ENCODE measurements around the gene TBPL1.
"Not testable (repeated sequence)": the region's sequence is repeated elsewhere in the genome, so short reads cannot be mapped to it uniquely, and the experiment has no call there.

Gene TBPL1

GRCh38 chr6:133961831-133962230 is 8.8 kb downstream of the TBPL1 start:
- no peak for TF ChIP-seq CTCF (IDR thresholded peaks at IDR 0.05; ENCODE audit: low read depth, low read length)
- H3K4me3 ChIP-seq (ENCODE audit: low read depth, low read length) = no peak overlapping the region

- no peak for TF ChIP-seq CTCF (IDR thresholded peaks at IDR 0.05; ENCODE audit: low read depth, low read length)
- H3K4me3 ChIP-seq (ENCODE audit: low read depth, low read length) = no peak overlapping the region
Observed at GRCh38 chr6:133964052-133964451, 11.0 kb downstream of the TBPL1 start.

GRCh38 chr6:133964702-133965101 is 11.7 kb downstream of the TBPL1 start:
- H3K4me3 ChIP-seq (ENCODE audit: low read depth, low read length) = no peak overlapping the region
- no peak for TF ChIP-seq CTCF (IDR thresholded peaks at IDR 0.05; ENCODE audit: low read depth, low read length)

- H3K4me3 ChIP-seq (ENCODE audit: low read depth, low read length) = no peak overlapping the region
- TF ChIP-seq CTCF (IDR thresholded peaks at IDR 0.05; ENCODE audit: low read depth, low read length) = no peak
Observed at GRCh38 chr6:133965817-133966360, 12.9 kb downstream of the TBPL1 start.

- no peak overlapping the region for H3K4me3 ChIP-seq (ENCODE audit: low read depth, low read length)
- TF ChIP-seq CTCF (IDR thresholded peaks at IDR 0.05; ENCODE audit: low read depth, low read length) = no peak
Observed at GRCh38 chr6:133966654-133967329, 13.8 kb downstream of the TBPL1 start.

GRCh38 chr6:133967347-133967746 is 14.3 kb downstream of the TBPL1 start:
- TF ChIP-seq CTCF (IDR thresholded peaks at IDR 0.05; ENCODE audit: low read depth, low read length) = no peak
- no peak overlapping the region for H3K4me3 ChIP-seq (ENCODE audit: low read depth, low read length)

- H3K4me3 ChIP-seq (ENCODE audit: low read depth, low read length) = not testable (repeated sequence)
Observed at GRCh38 chr6:133967835-133968234, 14.8 kb downstream of the TBPL1 start.

Measured in WI38 (cell line).